ENCODE measurements around the gene PAQR8.

DNA sequence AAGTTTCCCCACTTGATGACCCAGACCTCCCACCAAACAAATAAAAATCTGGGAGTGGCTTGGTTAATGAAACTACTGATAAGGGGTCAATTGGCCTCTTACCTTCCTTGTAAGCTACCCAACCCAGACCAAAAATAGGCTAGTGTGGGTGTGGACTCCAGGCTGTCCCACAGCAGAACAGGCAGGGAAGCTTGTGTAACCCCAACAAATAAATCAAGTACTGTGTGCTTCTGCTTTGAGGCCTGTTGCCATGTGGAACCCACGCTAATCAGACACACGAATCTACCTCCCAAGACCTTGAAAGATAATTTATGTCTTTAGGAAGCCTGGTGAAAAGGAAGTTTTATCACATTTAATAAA, 33.7 kb upstream of the PAQR8 start:
- TF ChIP-seq, protein P1, sequence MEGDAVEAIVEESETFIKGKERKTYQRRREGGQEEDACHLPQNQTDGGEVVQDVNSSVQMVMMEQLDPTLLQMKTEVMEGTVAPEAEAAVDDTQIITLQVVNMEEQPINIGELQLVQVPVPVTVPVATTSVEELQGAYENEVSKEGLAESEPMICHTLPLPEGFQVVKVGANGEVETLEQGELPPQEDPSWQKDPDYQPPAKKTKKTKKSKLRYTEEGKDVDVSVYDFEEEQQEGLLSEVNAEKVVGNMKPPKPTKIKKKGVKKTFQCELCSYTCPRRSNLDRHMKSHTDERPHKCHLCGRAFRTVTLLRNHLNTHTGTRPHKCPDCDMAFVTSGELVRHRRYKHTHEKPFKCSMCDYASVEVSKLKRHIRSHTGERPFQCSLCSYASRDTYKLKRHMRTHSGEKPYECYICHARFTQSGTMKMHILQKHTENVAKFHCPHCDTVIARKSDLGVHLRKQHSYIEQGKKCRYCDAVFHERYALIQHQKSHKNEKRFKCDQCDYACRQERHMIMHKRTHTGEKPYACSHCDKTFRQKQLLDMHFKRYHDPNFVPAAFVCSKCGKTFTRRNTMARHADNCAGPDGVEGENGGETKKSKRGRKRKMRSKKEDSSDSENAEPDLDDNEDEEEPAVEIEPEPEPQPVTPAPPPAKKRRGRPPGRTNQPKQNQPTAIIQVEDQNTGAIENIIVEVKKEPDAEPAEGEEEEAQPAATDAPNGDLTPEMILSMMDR (IDR thresholded peaks at IDR 0.05; ENCODE audit: low read depth, low read length), result no peak
- TF ChIP-seq EZH2phosphoT487 (IDR thresholded peaks at IDR 0.05; ENCODE audit: low read depth), result no peak
